ENCODE data around the gene ARHGEF40. TPM values are rescaled to one million over a fixed set of nuclear protein-coding genes. Genes with fewer than 3 reads are reported as not detected.

Gene ARHGEF40
- total RNA-seq, 1 donor from 2014 or later, result 6.8 TPM

DNA sequence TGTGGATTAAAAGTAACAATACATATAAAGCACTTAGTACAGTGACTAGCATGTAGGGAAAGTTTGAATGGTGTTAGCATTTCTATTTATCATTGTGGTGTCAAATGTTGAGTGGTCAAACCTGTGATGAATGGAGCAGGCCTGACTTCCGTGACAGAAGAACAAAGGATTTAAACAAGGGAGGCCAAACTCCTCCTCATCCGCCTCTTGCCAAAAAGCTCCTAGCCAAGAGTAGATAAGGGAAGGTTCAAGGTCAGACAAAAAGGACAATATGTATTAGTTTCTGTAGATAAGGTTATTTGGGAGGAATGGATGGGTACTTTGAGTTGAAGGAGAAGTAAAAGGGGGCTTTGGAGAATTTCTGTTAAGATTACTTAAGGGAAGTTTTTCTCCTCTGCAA, 21.5 kb upstream of the ARHGEF40 start:
- FAIRE-seq (no peak), DNase-seq (ENCODE audit: low read depth) (no peak)
- Histone ChIP-seq H3K36me3 (ENCODE audit: control insufficient read depth, insufficient read depth, low read length) (no peaks in the 10 kb centered on the region), H3K4me3 (ENCODE audit: low read depth, low read length) (no peak overlapping the region), H3K27me3 (ENCODE audit: control insufficient read depth, insufficient read depth, low read length) (no peaks in the 10 kb centered on the region)
- TF ChIP-seq, protein P1, sequence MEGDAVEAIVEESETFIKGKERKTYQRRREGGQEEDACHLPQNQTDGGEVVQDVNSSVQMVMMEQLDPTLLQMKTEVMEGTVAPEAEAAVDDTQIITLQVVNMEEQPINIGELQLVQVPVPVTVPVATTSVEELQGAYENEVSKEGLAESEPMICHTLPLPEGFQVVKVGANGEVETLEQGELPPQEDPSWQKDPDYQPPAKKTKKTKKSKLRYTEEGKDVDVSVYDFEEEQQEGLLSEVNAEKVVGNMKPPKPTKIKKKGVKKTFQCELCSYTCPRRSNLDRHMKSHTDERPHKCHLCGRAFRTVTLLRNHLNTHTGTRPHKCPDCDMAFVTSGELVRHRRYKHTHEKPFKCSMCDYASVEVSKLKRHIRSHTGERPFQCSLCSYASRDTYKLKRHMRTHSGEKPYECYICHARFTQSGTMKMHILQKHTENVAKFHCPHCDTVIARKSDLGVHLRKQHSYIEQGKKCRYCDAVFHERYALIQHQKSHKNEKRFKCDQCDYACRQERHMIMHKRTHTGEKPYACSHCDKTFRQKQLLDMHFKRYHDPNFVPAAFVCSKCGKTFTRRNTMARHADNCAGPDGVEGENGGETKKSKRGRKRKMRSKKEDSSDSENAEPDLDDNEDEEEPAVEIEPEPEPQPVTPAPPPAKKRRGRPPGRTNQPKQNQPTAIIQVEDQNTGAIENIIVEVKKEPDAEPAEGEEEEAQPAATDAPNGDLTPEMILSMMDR (IDR thresholded peaks at IDR 0.05; ENCODE audit: insufficient read depth, low read length, severe bottlenecking), result no peak

DNA sequence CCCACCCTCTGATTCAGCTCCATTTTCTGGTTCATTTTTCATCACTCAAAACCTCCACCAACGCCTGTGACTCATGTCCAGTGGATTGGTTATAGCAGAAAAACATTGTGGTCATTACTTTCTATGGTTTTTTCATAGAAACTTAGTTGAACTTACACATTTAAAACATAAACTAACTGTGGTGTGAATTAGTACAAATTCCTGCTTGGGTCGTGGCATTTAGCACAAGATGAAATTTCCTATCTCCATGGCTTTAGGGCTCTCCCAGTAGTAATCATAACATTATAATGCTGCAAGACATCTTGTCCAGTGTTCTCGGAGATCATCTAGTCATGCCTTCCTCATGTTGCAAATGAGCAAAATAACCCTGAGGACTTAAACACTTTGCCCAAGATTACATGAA, 20.8 kb upstream of the ARHGEF40 start:
- no peaks in the 10 kb centered on the region for H3K36me3 ChIP-seq (ENCODE audit: control insufficient read depth, insufficient read depth, low read length)
- no peaks in the 10 kb centered on the region for H3K27me3 ChIP-seq (ENCODE audit: control insufficient read depth, insufficient read depth, low read length)
- FAIRE-seq (no peak), DNase-seq (ENCODE audit: low read depth) (no peak)
- TF ChIP-seq, protein P1 (IDR thresholded peaks at IDR 0.05; ENCODE audit: insufficient read depth, low read length, severe bottlenecking), result no peak
- no peak overlapping the region for H3K4me3 ChIP-seq (ENCODE audit: low read depth, low read length)

DNA sequence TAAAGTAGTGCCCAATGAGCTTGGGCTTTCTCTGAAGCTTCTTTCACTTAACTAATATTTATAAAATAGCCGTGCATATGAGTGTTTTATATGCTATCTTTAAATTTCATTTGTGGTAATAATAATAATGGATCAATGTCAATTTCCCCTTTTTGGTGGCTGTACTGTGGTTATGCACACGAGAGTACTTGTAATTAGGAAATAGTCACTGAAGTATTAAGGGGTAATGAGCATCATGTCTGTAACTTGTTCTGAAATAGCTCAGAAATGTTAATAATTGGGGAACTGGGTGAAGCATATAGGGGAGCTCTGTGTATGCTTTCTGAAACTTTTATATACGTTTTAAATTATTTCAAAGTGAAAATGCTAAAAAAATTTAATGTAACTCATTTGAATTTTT, 19.5 kb upstream of the ARHGEF40 start:
- TF ChIP-seq, protein P1 (IDR thresholded peaks at IDR 0.05; ENCODE audit: insufficient read depth, low read length, severe bottlenecking), result no peak
- DNase-seq (ENCODE audit: low read depth) (no peak), FAIRE-seq (no peak)
- Histone ChIP-seq H3K36me3 (ENCODE audit: control insufficient read depth, insufficient read depth, low read length) (no peaks in the 10 kb centered on the region), H3K27me3 (ENCODE audit: control insufficient read depth, insufficient read depth, low read length) (no peaks in the 10 kb centered on the region), H3K4me3 (ENCODE audit: low read depth, low read length) (no peak overlapping the region)

DNA sequence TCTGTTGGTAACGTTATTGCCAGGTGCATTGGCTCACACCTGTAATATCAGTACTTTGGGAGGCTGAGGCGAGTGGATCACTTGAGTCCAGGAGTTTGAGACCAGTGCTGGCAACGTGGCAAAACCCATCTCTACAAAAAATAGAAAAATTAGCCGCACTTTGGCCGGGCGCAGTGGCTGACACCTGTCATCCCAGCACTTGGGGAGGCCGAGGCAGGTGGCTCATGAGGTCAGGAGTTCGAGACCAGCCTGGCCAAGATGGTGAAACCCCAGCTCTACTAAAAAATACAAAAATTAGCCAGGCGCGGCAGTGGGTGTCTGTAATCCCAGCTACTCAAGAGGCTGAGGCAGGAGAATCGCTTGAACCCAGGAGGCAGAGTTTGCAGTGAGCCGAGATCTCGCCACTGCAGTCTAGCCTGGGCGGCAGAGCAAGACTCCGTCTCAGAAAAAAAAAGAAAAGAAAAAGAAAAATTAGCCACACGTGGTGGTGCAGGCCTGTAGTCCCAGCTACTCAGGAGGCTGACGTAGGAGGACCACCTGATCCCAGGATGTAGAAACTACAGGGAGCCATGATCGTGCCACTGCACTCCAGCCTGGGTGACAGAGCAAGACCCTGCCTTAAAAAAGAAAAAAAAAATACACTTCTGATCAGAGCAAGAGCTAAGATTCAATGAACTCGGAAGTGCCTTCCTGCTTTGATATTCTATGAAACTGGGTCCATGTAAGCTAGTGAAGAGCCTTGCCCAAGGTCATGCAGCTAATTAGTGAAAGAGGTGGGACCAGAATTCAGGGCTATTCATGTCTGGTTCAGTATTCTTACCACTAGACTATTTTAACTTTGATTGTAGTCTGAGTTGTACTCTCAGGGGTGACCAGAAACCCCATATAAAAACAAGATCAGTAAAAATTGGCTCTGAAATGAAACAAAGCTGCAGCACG, 16.7 kb upstream of the ARHGEF40 start:
- TF ChIP-seq, protein P1 (IDR thresholded peaks at IDR 0.05; ENCODE audit: insufficient read depth, low read length, severe bottlenecking), result no peak
- no peaks in the 10 kb centered on the region for H3K27me3 ChIP-seq (ENCODE audit: control insufficient read depth, insufficient read depth, low read length)
- no peaks in the 10 kb centered on the region for H3K36me3 ChIP-seq (ENCODE audit: control insufficient read depth, insufficient read depth, low read length)
- no peak overlapping the region for H3K4me3 ChIP-seq (ENCODE audit: low read depth, low read length)
- FAIRE-seq (no peak), DNase-seq (ENCODE audit: low read depth) (no peak)

DNA sequence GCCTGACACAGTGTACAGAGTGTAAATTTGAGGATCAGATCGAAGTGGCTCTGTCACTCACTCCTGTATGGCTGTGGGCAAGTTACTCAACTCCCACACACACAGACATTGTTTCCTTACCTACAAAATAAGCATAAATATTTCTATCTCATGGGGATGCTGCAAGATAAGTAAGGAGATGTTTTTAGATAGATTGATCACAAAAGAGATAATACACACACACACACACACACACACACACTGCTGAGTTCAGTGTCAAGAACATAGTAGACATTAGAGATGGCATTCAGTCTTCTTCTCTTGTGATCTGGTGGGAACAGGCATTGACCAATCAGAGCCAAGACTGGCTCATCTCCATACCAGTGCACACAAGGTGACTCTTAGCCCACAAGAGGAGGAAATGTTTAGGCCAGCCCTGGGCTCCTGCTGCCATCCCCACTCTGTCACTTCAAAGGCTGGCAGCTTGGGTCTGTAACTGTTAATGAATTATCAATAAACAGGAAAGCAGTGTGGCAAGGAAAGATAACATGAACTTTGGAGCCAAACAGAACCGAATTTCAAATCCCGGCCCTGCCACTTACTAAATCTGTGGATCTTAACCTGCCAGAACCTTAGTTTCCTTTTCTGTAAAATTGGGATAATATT, 15.9 kb upstream of the ARHGEF40 start:
- Histone ChIP-seq H3K4me3 (ENCODE audit: low read depth, low read length) (no peak overlapping the region), H3K36me3 (ENCODE audit: control insufficient read depth, insufficient read depth, low read length) (no peaks in the 10 kb centered on the region), H3K27me3 (ENCODE audit: control insufficient read depth, insufficient read depth, low read length) (no peaks in the 10 kb centered on the region)
- FAIRE-seq, result no peak
- TF ChIP-seq, protein P1 (IDR thresholded peaks at IDR 0.05; ENCODE audit: insufficient read depth, low read length, severe bottlenecking), result no peak
- DNase-seq (ENCODE audit: low read depth), result no peak

Data from bronchial epithelial cell (primary cell).